ENCODE data around the gene RNF214.
"Not testable (repeated sequence)": the region's sequence is repeated elsewhere in the genome, so short reads cannot be mapped to it uniquely, and the experiment has no call there.

The RNF214 gene

GRCh38 chr11:117232092-117232878 lies at the start of gene RNF214:
RNF214 (plus strand) TSS chr11:117232671; CDS start chr11:117234273, 1,602 bp downstream.
- DNase-seq = peak; percentile 66

GRCh38 chr11:117183178-117183577 lies 49.3 kb upstream of the RNF214 start:
- not testable (repeated sequence) for DNase-seq

- no peak for DNase-seq
Observed at GRCh38 chr11:117183724-117184349, 48.6 kb upstream of the RNF214 start.

GRCh38 chr11:117185736-117186430 lies 46.6 kb upstream of the RNF214 start:
- no peak for DNase-seq

GRCh38 chr11:117186431-117186761 lies 46.1 kb upstream of the RNF214 start:
- DNase-seq = no peak

- DNase-seq = no peak
Observed at GRCh38 chr11:117187007-117187406, 45.5 kb upstream of the RNF214 start.

- no peak for DNase-seq
Observed at GRCh38 chr11:117187428-117187798, 45.1 kb upstream of the RNF214 start.

- DNase-seq = no peak
Observed at GRCh38 chr11:117187799-117188481, 44.5 kb upstream of the RNF214 start.

- DNase-seq = no peak
Observed at GRCh38 chr11:117188620-117189081, 43.8 kb upstream of the RNF214 start.

GRCh38 chr11:117189191-117189940 lies 43.1 kb upstream of the RNF214 start:
- no peak for DNase-seq

- DNase-seq = no peak
Observed at GRCh38 chr11:117189941-117190544, 42.4 kb upstream of the RNF214 start.

GRCh38 chr11:117191680-117192400 lies 40.6 kb upstream of the RNF214 start:
- DNase-seq = no peak

GRCh38 chr11:117192401-117192875 lies 40.0 kb upstream of the RNF214 start:
- DNase-seq = no peak

GRCh38 chr11:117193130-117194020 lies 39.1 kb upstream of the RNF214 start:
- DNase-seq = no peak

- no peak for DNase-seq
Observed at GRCh38 chr11:117194267-117194666, 38.2 kb upstream of the RNF214 start.

- DNase-seq = no peak
Observed at GRCh38 chr11:117195258-117195657, 37.2 kb upstream of the RNF214 start.

- no peak for DNase-seq
Observed at GRCh38 chr11:117195761-117196160, 36.7 kb upstream of the RNF214 start.

GRCh38 chr11:117197006-117197405 lies 35.5 kb upstream of the RNF214 start:
- no peak for DNase-seq

- no peak for DNase-seq
Observed at GRCh38 chr11:117197516-117198456, 34.7 kb upstream of the RNF214 start.

Data from NCI-H1105 treated with DMSO at 0.1 percent for 48 hours (cell line).